Heart left ventricle (tissue), 13 donors: Measurements from ENCODE around the gene DIS3L2.

Experiments
- POLR2A ChIP-seq, 2 donors: fragments of 450-650 bp; IDR thresholded peaks; one replicate each; pipeline ENCODE4 v1.6.1; 2017; ENCODE audit warnings: antibody characterized with exemption in 2 of 2, mild to moderate bottlenecking in 2 of 2, moderate library complexity in 2 of 2
- TF ChIP-seq, protein P1 (sequence below), 12 donors: fragments of 200-600 bp; sonication (generic) in 4 of 12; IDR thresholded peaks; one replicate each; pipeline versions ENCODE4 v1.5.0 to v1.8.0; 2018 to 2022; ENCODE audit warnings: antibody characterized with exemption in 12 of 12, mild to moderate bottlenecking in 5 of 12
- donor health status: ischemic (EF 13 %, LVEDD 7.1; RV severe dilation, severe dysfunction).
- donor health status: DM: no; HTN: yes; CAD: no.
- donor health status: DM: no; HTN: no; CAD: no.
- donor health status: ischemic (EF 25% LVEDD 6.9; RV normal size, moderate dysfunction).
- donor health status: ischemic (EF 25% LVEDD 5.7; RV mildly dilated, moderate dysfunction).
- donor health status: ischemic (EF 35%, LVEDD 5.7; RV mildly dilated, moderate dysfunction).
- donor health status: nonischemic (EF 11% LVEDD 7.7; RV severe dilation, severe dysfunction).
- donor health status: DM: yes; HTN: yes; CAD: no.
- donor health status: PGD.
- donor health status: ischemic (EF 29% LVEDD 5.4; RV normal size, mild dysfunction).
- donor health status: nonischemic (EF 23%, LVEDD 6.1; RV moderate dilation, normal function).

DNA sequence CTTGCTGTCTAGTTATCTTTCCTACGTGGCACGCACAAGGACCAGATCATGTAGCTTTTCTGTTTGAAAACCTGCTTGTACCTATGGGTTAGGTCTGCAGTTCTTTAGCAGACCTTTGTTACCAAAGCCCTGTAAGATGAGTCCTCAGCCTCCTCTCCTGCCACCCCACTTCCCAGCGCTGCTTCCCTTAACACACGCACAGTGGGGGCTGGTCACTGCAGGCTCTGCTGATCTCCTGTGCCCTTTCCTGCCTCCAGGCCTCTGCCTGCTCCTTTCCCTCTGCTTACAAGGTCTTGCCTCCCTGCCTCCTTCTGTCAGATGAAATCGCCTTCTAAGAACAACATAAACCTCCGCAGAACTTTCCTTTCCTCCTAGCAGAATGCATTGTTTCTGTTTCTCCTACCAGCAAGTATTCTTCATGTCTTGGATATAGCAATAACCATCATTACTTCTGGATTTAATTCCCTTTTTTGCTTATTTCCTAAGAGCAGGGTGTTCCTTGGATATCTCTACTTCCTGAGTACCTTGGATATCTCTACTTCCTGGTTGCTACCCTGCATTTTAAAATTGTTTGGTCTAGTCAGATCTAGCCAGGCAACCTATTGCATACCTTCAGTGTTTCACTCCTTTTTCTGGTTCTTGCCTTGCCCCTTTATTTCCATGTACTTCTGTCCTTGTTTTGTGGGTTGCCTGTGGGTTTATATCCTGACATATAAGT is 257.4 kb downstream of the DIS3L2 start:
- TF ChIP-seq, protein P1, sequence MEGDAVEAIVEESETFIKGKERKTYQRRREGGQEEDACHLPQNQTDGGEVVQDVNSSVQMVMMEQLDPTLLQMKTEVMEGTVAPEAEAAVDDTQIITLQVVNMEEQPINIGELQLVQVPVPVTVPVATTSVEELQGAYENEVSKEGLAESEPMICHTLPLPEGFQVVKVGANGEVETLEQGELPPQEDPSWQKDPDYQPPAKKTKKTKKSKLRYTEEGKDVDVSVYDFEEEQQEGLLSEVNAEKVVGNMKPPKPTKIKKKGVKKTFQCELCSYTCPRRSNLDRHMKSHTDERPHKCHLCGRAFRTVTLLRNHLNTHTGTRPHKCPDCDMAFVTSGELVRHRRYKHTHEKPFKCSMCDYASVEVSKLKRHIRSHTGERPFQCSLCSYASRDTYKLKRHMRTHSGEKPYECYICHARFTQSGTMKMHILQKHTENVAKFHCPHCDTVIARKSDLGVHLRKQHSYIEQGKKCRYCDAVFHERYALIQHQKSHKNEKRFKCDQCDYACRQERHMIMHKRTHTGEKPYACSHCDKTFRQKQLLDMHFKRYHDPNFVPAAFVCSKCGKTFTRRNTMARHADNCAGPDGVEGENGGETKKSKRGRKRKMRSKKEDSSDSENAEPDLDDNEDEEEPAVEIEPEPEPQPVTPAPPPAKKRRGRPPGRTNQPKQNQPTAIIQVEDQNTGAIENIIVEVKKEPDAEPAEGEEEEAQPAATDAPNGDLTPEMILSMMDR (IDR thresholded peaks at IDR 0.05): no peak
- TF ChIP-seq POLR2A (IDR thresholded peaks at IDR 0.05): no peak
